CD4-positive, alpha-beta T cell treated with Interleukin-4 for 4 hours (primary cell): ENCODE data around the gene INTS13.
"Not testable (repeated sequence)": the region's sequence is repeated elsewhere in the genome, so short reads cannot be mapped to it uniquely, and the experiment has no call there.

Experiments used
- DNase-seq: peaks from one replicate; pipeline ENCODE4 v3.0.0-alpha.2; 2020

Gene INTS13

GRCh38 chr12:26937863-26938700 is at the start of gene INTS13, which contains the start of gene FGFR1OP2:
INTS13 (minus strand) TSS chr12:26937981; CDS start chr12:26936803, 1,178 bp downstream.
FGFR1OP2 (plus strand) TSS chr12:26938470; CDS start chr12:26954159, 15,689 bp downstream.
- peak; percentile 97 for DNase-seq

- DNase-seq = no peak
These were observed 45.1 kb upstream of the INTS13 start for GRCh38 chr12:26982866-26983265.

- no peak for DNase-seq
These were observed 42.0 kb upstream of the INTS13 start for GRCh38 chr12:26979733-26980132.

- no peak for DNase-seq
These were observed 41.0 kb upstream of the INTS13 start for GRCh38 chr12:26978801-26979200.

GRCh38 chr12:26976687-26977086 is 38.9 kb upstream of the INTS13 start:
- no peak for DNase-seq

- peak; percentile 86 for DNase-seq
These were observed 34.2 kb upstream of the INTS13 start for GRCh38 chr12:26971963-26972362.

- DNase-seq = no peak
These were observed 32.4 kb upstream of the INTS13 start for GRCh38 chr12:26970136-26970535.

GRCh38 chr12:26966842-26967241 is 29.1 kb upstream of the INTS13 start:
- no peak for DNase-seq

GRCh38 chr12:26963413-26963812 is 25.6 kb upstream of the INTS13 start:
- DNase-seq = no peak

- DNase-seq = no peak
These were observed 24.0 kb upstream of the INTS13 start for GRCh38 chr12:26961803-26962202.

GRCh38 chr12:26961391-26961790 is 23.6 kb upstream of the INTS13 start:
- not testable (repeated sequence) for DNase-seq

GRCh38 chr12:26954027-26954426 is 16.2 kb upstream of the INTS13 start:
- DNase-seq = no peak

- DNase-seq = no peak
These were observed 15.7 kb upstream of the INTS13 start for GRCh38 chr12:26953447-26953846.

GRCh38 chr12:26948309-26948708 is 10.5 kb upstream of the INTS13 start:
- DNase-seq = no peak

- peak; percentile 56 for DNase-seq
These were observed 3.4 kb upstream of the INTS13 start for GRCh38 chr12:26941215-26941594.

GRCh38 chr12:26940516-26941214 is 2.9 kb upstream of the INTS13 start:
- DNase-seq = peak; percentile 66

GRCh38 chr12:26939953-26940352 is 2.2 kb upstream of the INTS13 start:
- DNase-seq = no peak

GRCh38 chr12:26939192-26939832 is 1.5 kb upstream of the INTS13 start:
- peak; percentile 19 for DNase-seq

- peak; percentile 13 for DNase-seq
These were observed 901 bp upstream of the INTS13 start for GRCh38 chr12:26938701-26939062.

- peak; percentile 10 for DNase-seq
These were observed 328 bp downstream of the INTS13 start for GRCh38 chr12:26937443-26937862.

GRCh38 chr12:26936559-26937442 is 980 bp downstream of the INTS13 start:
- peak; percentile 67 for DNase-seq

GRCh38 chr12:26935636-26936378 is 2.0 kb downstream of the INTS13 start:
- DNase-seq = peak; percentile 43
